Measurements from ENCODE around the gene KAZN.

KAZN gene

GRCh38 chr1:14698314-14698713 is 99.8 kb downstream of the KAZN start:
- TF ChIP-seq GATA3 (IDR thresholded peaks at IDR 0.05; ENCODE audit: low read depth, low read length): no peak
- TF ChIP-seq GATA2 (IDR thresholded peaks at IDR 0.05; ENCODE audit: low read depth, low read length): no peak

GRCh38 chr1:14699620-14700019 is 101.1 kb downstream of the KAZN start:
- TF ChIP-seq GATA3 (IDR thresholded peaks at IDR 0.05; ENCODE audit: low read depth, low read length) (no peak), GATA2 (IDR thresholded peaks at IDR 0.05; ENCODE audit: low read depth, low read length) (no peak)

- TF ChIP-seq GATA2 (IDR thresholded peaks at IDR 0.05; ENCODE audit: low read depth, low read length) (no peak), GATA3 (IDR thresholded peaks at IDR 0.05; ENCODE audit: low read depth, low read length) (no peak)
These were observed 106.4 kb downstream of the KAZN start for GRCh38 chr1:14704846-14705245.

GRCh38 chr1:14705824-14706223 is 107.3 kb downstream of the KAZN start:
- TF ChIP-seq GATA2 (IDR thresholded peaks at IDR 0.05; ENCODE audit: low read depth, low read length): no peak
- TF ChIP-seq GATA3 (IDR thresholded peaks at IDR 0.05; ENCODE audit: low read depth, low read length): no peak

- TF ChIP-seq GATA3 (IDR thresholded peaks at IDR 0.05; ENCODE audit: low read depth, low read length) (no peak), GATA2 (IDR thresholded peaks at IDR 0.05; ENCODE audit: low read depth, low read length) (no peak)
These were observed 108.1 kb downstream of the KAZN start for GRCh38 chr1:14706631-14707030.

- TF ChIP-seq GATA2 (IDR thresholded peaks at IDR 0.05; ENCODE audit: low read depth, low read length) (no peak), GATA3 (IDR thresholded peaks at IDR 0.05; ENCODE audit: low read depth, low read length) (no peak)
These were observed 109.3 kb downstream of the KAZN start for GRCh38 chr1:14707531-14708445.

- no peak for TF ChIP-seq GATA3 (IDR thresholded peaks at IDR 0.05; ENCODE audit: low read depth, low read length)
- no peak for TF ChIP-seq GATA2 (IDR thresholded peaks at IDR 0.05; ENCODE audit: low read depth, low read length)
These were observed 111.8 kb downstream of the KAZN start for GRCh38 chr1:14710331-14710730.

- TF ChIP-seq GATA3 (IDR thresholded peaks at IDR 0.05; ENCODE audit: low read depth, low read length) (no peak), GATA2 (IDR thresholded peaks at IDR 0.05; ENCODE audit: low read depth, low read length) (no peak)
These were observed 113.7 kb downstream of the KAZN start for GRCh38 chr1:14712136-14712535.

- no peak for TF ChIP-seq GATA2 (IDR thresholded peaks at IDR 0.05; ENCODE audit: low read depth, low read length)
- no peak for TF ChIP-seq GATA3 (IDR thresholded peaks at IDR 0.05; ENCODE audit: low read depth, low read length)
These were observed 114.6 kb downstream of the KAZN start for GRCh38 chr1:14713077-14713476.

GRCh38 chr1:14715266-14715665 is 116.8 kb downstream of the KAZN start:
- TF ChIP-seq GATA2 (IDR thresholded peaks at IDR 0.05; ENCODE audit: low read depth, low read length) (no peak), GATA3 (IDR thresholded peaks at IDR 0.05; ENCODE audit: low read depth, low read length) (no peak)

- TF ChIP-seq GATA2 (IDR thresholded peaks at IDR 0.05; ENCODE audit: low read depth, low read length): no peak
- TF ChIP-seq GATA3 (IDR thresholded peaks at IDR 0.05; ENCODE audit: low read depth, low read length): no peak
These were observed 117.3 kb downstream of the KAZN start for GRCh38 chr1:14715802-14716201.

- TF ChIP-seq GATA2 (IDR thresholded peaks at IDR 0.05; ENCODE audit: low read depth, low read length): no peak
- no peak for TF ChIP-seq GATA3 (IDR thresholded peaks at IDR 0.05; ENCODE audit: low read depth, low read length)
These were observed 118.0 kb downstream of the KAZN start for GRCh38 chr1:14716474-14716873.

- TF ChIP-seq GATA2 (IDR thresholded peaks at IDR 0.05; ENCODE audit: low read depth, low read length) (no peak), GATA3 (IDR thresholded peaks at IDR 0.05; ENCODE audit: low read depth, low read length) (no peak)
These were observed 120.0 kb downstream of the KAZN start for GRCh38 chr1:14718476-14718875.

GRCh38 chr1:14723401-14723800 is 124.9 kb downstream of the KAZN start:
- no peak for TF ChIP-seq GATA3 (IDR thresholded peaks at IDR 0.05; ENCODE audit: low read depth, low read length)
- no peak for TF ChIP-seq GATA2 (IDR thresholded peaks at IDR 0.05; ENCODE audit: low read depth, low read length)

GRCh38 chr1:14724246-14724645 is 125.8 kb downstream of the KAZN start:
- TF ChIP-seq GATA3 (IDR thresholded peaks at IDR 0.05; ENCODE audit: low read depth, low read length): no peak
- no peak for TF ChIP-seq GATA2 (IDR thresholded peaks at IDR 0.05; ENCODE audit: low read depth, low read length)

Measured in SH-SY5Y (cell line).